Body of pancreas (tissue), 4 donors: ENCODE results near the gene CD209.

Source experiments
- CTCF ChIP-seq, 7 experiments: fragments of 450-650 bp in 4 of 7; fragments of 200-600 bp in 3 of 7; sonication (generic) in 3 of 7; IDR thresholded peaks; one replicate each; pipeline ENCODE4 v1.5.1; 2016 to 2019; ENCODE audit warnings: antibody characterized with exemption in 7 of 7
- POLR2A ChIP-seq, 3 donors: fragments of 450-650 bp; IDR thresholded peaks; one replicate each; pipeline ENCODE4 v1.6.1; 2016; ENCODE audit warnings: antibody characterized with exemption in 3 of 3, mild to moderate bottlenecking in 2 of 3

- no peak for TF ChIP-seq POLR2A (IDR thresholded peaks at IDR 0.05)
- no peak for TF ChIP-seq CTCF (IDR thresholded peaks at IDR 0.05)
Measured at GRCh38 chr19:7746903-7747884, at the start of gene CD209.
